ENCODE measurements around the gene SH3D21.

SH3D21 gene

DNA sequence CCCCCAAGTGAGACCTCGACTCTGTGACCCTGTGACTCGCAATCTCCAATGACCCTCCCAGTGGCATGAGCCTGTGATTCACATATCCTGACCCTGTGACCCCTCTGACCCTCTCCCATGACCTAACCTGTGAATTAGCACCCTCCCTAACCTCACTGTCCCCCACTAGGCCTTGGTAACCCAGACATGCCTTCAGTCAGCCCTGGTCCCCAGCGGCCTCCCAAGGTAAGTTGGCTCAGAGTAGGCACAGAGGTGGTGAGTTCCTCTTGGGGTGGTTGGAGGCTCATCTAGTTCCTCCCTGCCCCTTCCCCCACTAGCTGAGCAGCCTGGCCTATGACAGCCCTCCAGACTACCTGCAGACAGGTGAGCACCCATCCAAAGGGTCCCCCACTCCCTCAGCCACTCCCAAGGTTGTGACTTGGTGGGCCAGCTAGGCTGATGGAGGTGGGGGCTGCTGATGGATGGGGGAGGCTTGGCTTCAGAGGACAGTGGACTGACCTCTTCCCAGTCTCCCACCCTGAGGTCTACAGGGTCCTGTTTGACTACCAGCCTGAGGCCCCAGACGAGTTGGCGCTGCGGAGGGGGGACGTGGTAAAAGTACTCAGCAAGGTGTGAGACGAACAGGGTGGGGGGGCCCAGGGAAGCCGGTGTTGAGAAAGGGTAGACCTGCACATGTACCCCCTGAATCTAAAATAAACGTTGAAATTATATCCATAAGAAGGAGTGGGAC is 1.6 kb downstream of the SH3D21 start:
- no peaks in the 10 kb centered on the region for H3K27me3 ChIP-seq (ENCODE audit: low read length)
- H3K4me3 ChIP-seq (ENCODE audit: insufficient read depth, low read length, poor library complexity, severe bottlenecking), result peak overlapping the region; percentile 59
- H3K79me2 ChIP-seq (ENCODE audit: insufficient read depth, low read length), result no peaks in the 10 kb centered on the region
- no peaks in the 10 kb centered on the region for H3K9me3 ChIP-seq (ENCODE audit: insufficient read depth, low read length)
- no peak overlapping the region for H3K27ac ChIP-seq (ENCODE audit: low read depth, low read length)
- TF ChIP-seq, protein P1, sequence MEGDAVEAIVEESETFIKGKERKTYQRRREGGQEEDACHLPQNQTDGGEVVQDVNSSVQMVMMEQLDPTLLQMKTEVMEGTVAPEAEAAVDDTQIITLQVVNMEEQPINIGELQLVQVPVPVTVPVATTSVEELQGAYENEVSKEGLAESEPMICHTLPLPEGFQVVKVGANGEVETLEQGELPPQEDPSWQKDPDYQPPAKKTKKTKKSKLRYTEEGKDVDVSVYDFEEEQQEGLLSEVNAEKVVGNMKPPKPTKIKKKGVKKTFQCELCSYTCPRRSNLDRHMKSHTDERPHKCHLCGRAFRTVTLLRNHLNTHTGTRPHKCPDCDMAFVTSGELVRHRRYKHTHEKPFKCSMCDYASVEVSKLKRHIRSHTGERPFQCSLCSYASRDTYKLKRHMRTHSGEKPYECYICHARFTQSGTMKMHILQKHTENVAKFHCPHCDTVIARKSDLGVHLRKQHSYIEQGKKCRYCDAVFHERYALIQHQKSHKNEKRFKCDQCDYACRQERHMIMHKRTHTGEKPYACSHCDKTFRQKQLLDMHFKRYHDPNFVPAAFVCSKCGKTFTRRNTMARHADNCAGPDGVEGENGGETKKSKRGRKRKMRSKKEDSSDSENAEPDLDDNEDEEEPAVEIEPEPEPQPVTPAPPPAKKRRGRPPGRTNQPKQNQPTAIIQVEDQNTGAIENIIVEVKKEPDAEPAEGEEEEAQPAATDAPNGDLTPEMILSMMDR (IDR thresholded peaks at IDR 0.05; ENCODE audit: insufficient read depth, low read length, poor library complexity, severe bottlenecking), result no peak
- no peak for TF ChIP-seq EZH2phosphoT487 (conservative IDR thresholded peaks at IDR 0.05; ENCODE audit: low read length)
- peak overlapping the region; percentile 70 for H3K9ac ChIP-seq (ENCODE audit: low read length)
- peak overlapping the region; percentile 67 for H3K4me2 ChIP-seq (ENCODE audit: low read depth, low read length, poor library complexity, severe bottlenecking)
- no peak overlapping the region for H2AFZ ChIP-seq (ENCODE audit: low read depth, low read length, severe bottlenecking)
- H4K20me1 ChIP-seq (ENCODE audit: low read depth, low read length), result no peaks in the 10 kb centered on the region
- H3F3A ChIP-seq (ENCODE audit: insufficient read depth), result peaks cover 18% of the 10 kb centered on the region
- 0 out of 2 replicates have a peak, but pooled peaks cover 5% of the 10 kb centered on the region for H3K36me3 ChIP-seq (ENCODE audit: low read length)
- no peaks in the 10 kb centered on the region for H3K9me2 ChIP-seq (replicated peaks; ENCODE audit: insufficient read depth, low read length)

GRCh38 chr1:36309397-36309796 is 3.2 kb downstream of the SH3D21 start:
- H3K36me3 ChIP-seq (ENCODE audit: low read length), result 0 out of 2 replicates have a peak, but pooled peaks cover 2% of the 10 kb centered on the region
- no peaks in the 10 kb centered on the region for H3K27me3 ChIP-seq (ENCODE audit: low read length)
- no peak overlapping the region for H3K4me2 ChIP-seq (ENCODE audit: low read depth, low read length, poor library complexity, severe bottlenecking)
- no peaks in the 10 kb centered on the region for H3K9me3 ChIP-seq (ENCODE audit: insufficient read depth, low read length)
- peaks cover 16% of the 10 kb centered on the region for H3F3A ChIP-seq (ENCODE audit: insufficient read depth)
- H3K9me2 ChIP-seq (replicated peaks; ENCODE audit: insufficient read depth, low read length), result no peaks in the 10 kb centered on the region
- H3K9ac ChIP-seq (ENCODE audit: low read length), result no peak overlapping the region
- H3K4me3 ChIP-seq (ENCODE audit: insufficient read depth, low read length, poor library complexity, severe bottlenecking), result no peak overlapping the region
- no peaks in the 10 kb centered on the region for H4K20me1 ChIP-seq (ENCODE audit: low read depth, low read length)
- H3K27ac ChIP-seq (ENCODE audit: low read depth, low read length), result no peak overlapping the region
- H3K79me2 ChIP-seq (ENCODE audit: insufficient read depth, low read length), result no peaks in the 10 kb centered on the region
- no peak overlapping the region for H2AFZ ChIP-seq (ENCODE audit: low read depth, low read length, severe bottlenecking)
- TF ChIP-seq, protein P1 (IDR thresholded peaks at IDR 0.05; ENCODE audit: insufficient read depth, low read length, poor library complexity, severe bottlenecking), result no peak
- TF ChIP-seq EZH2phosphoT487 (conservative IDR thresholded peaks at IDR 0.05; ENCODE audit: low read length), result no peak

DNA sequence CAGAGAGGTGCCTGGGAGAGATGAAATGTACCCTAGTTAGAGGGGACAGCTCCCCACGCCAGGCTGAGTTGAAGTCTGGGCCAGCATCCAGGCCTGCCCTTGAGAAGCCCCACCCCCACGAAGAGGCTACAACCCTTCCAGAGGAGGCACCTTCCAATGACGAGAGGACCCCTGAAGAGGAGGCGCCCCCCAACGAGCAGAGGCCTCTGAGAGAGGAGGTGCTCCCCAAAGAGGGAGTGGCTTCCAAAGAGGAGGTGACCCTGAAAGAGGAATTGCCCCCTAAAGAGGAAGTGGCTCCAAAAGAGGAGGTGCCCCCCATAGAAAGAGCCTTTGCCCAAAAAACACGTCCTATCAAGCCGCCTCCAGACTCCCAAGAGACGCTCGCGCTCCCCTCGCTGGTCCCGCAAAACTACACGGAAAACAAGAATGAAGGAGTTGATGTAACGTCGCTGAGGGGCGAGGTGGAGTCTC is 14.2 kb downstream of the SH3D21 start:
- Histone ChIP-seq H3K36me3 (ENCODE audit: low read length) (no peaks in the 10 kb centered on the region), H4K20me1 (ENCODE audit: low read depth, low read length) (no peaks in the 10 kb centered on the region), H3K79me2 (ENCODE audit: insufficient read depth, low read length) (no peaks in the 10 kb centered on the region), H3K9me3 (ENCODE audit: insufficient read depth, low read length) (no peaks in the 10 kb centered on the region), H3K4me2 (ENCODE audit: low read depth, low read length, poor library complexity, severe bottlenecking) (no peak overlapping the region), H3K9ac (ENCODE audit: low read length) (no peak overlapping the region), H3K27me3 (ENCODE audit: low read length) (no peaks in the 10 kb centered on the region), H3K27ac (ENCODE audit: low read depth, low read length) (no peak overlapping the region), H3K4me3 (ENCODE audit: insufficient read depth, low read length, poor library complexity, severe bottlenecking) (no peak overlapping the region), H3K9me2 (replicated peaks; ENCODE audit: insufficient read depth, low read length) (no peaks in the 10 kb centered on the region), H2AFZ (ENCODE audit: low read depth, low read length, severe bottlenecking) (no peak overlapping the region), H3F3A (ENCODE audit: insufficient read depth) (no peaks in the 10 kb centered on the region)
- TF ChIP-seq EZH2phosphoT487 (conservative IDR thresholded peaks at IDR 0.05; ENCODE audit: low read length), result no peak
- TF ChIP-seq, protein P1 (IDR thresholded peaks at IDR 0.05; ENCODE audit: insufficient read depth, low read length, poor library complexity, severe bottlenecking), result no peak

Measured in SU-DHL-6 (cell line).